A549 (cell line): ENCODE measurements around the gene FRY. TPM values are rescaled to one million over a fixed set of nuclear protein-coding genes. Genes with fewer than 3 reads are reported as not detected.

Experiments used
- ATAC-seq, 2 experiments: fragments of 200-7000 bp in 1 of 2; fragments of >200 bp in 1 of 2; cut with Nextera tagmentation in 1 of 2; cut with Tn5 transposase in 1 of 2; 3 replicates each; pipeline versions ENCODE4 v1.8.0 to v1.9.1; 2018 to 2020; ENCODE audit warnings: mild to moderate bottlenecking in 1 of 2, moderate library complexity in 1 of 2
- CTCF ChIA-PET: fragments of 300-600 bp; sonication (Branson Sonifier 250); formaldehyde crosslinking; extraction: SDS; loops from one replicate; lab custom pipeline; 2021; ENCODE audit warnings: antibody characterized with exemption, inconsistent platforms; lab: Yijun Ruan, JAX
- POLR2A ChIA-PET: fragments of 350-600 bp; formaldehyde crosslinking; extraction: SDS; loops from one replicate; lab custom pipeline; 2021; ENCODE audit warnings: antibody characterized with exemption, inconsistent platforms; lab: Yijun Ruan, JAX
- DNase-seq, 2 experiments: peaks; one replicate each; pipeline versions ENCODE4 v3.0.0 to v3.0.0-alpha.2; 2011 to 2016; ENCODE audit warnings: low read depth in 1 of 2, low spot score in 1 of 2
- FAIRE-seq: peaks from 2 replicates; lab custom pipeline; 2011; peaks lifted over from hg19 to GRCh38; lab: Jason Lieb, UNC
- H3K27ac ChIP-seq, 2 experiments: fragments of >200 bp; sonication (Bioruptor Twin); formaldehyde crosslinking; 3 replicates each; pipeline ENCODE4 v1.5.1; 2016 to 2017
- H3K4me1 ChIP-seq: fragments of >200 bp; sonication (Bioruptor Twin); formaldehyde crosslinking; 3 replicates; pipeline ENCODE4 v1.6.1; 2016
- H3K4me2 ChIP-seq: fragments of >200 bp; sonication (Bioruptor Twin); formaldehyde crosslinking; 3 replicates; pipeline ENCODE4 v1.6.1; 2016
- H3K4me3 ChIP-seq: fragments of >200 bp; sonication (Bioruptor Twin); formaldehyde crosslinking; 3 replicates; pipeline ENCODE4 v1.5.1; 2016
- H3K9me3 ChIP-seq: fragments of >200 bp; sonication (Bioruptor Twin); formaldehyde crosslinking; 3 replicates; pipeline ENCODE4 v1.6.1; 2016
- BCL3 ChIP-seq: fragments of >200 bp; sonication (Bioruptor Twin); formaldehyde crosslinking; IDR thresholded peaks from 3 replicates; pipeline ENCODE4 v1.6.1; 2016
- CBX2 ChIP-seq: fragments of 200-600 bp; sonication (generic); IDR thresholded peaks from 2 replicates; pipeline ENCODE4 v1.6.1; 2016; ENCODE audit warnings: low read depth, mild to moderate bottlenecking, borderline replicate concordance
- CEBPB ChIP-seq, 2 experiments: fragments of >200 bp in 1 of 2; sonication (Bioruptor Twin) in 1 of 2; formaldehyde crosslinking in 1 of 2; IDR thresholded peaks; 2 replicates each; pipeline ENCODE4 v1.6.1; 2012 to 2016
- CHD4 ChIP-seq: fragments of 200-600 bp; sonication (generic); IDR thresholded peaks from 2 replicates; pipeline ENCODE4 v1.6.1; 2016; ENCODE audit warnings: antibody characterized with exemption, mild to moderate bottlenecking, borderline replicate concordance
- EP300 ChIP-seq, 2 experiments: fragments of >200 bp; sonication (Bioruptor Twin); formaldehyde crosslinking; IDR thresholded peaks; 2 replicates in 1 of 2; 3 replicates in 1 of 2; pipeline ENCODE4 v1.6.1; 2016 to 2017
- FOSL2 ChIP-seq, 2 experiments: fragments of 450-650 bp in 1 of 2; fragments of >200 bp in 1 of 2; sonication (Bioruptor Twin) in 1 of 2; formaldehyde crosslinking; IDR thresholded peaks; 2 replicates each; pipeline versions ENCODE4 v1.5.0 to v1.6.1; 2016 to 2020; ENCODE audit warnings: mild to moderate bottlenecking in 1 of 2, moderate library complexity in 1 of 2
- HDAC2 ChIP-seq: fragments of 200-600 bp; sonication (generic); IDR thresholded peaks from 2 replicates; pipeline ENCODE4 v1.6.1; 2016
- HEYL ChIP-seq: fragments of 250-450 bp; sonication (Bioruptor Pico); IDR thresholded peaks from 2 replicates; pipeline ENCODE4 v1.8.0; 2021; ENCODE audit warnings: mild to moderate bottlenecking, moderate library complexity
- HMGXB4 ChIP-seq: fragments of 250-450 bp; sonication (Bioruptor Pico); IDR thresholded peaks from 2 replicates; pipeline ENCODE4 v1.5.0; 2021; ENCODE audit warnings: mild to moderate bottlenecking, moderate library complexity, borderline replicate concordance
- HOXB13 ChIP-seq: fragments of 250-450 bp; sonication (Bioruptor Pico); IDR thresholded peaks from 2 replicates; pipeline ENCODE4 v1.5.0; 2020; ENCODE audit warnings: low read depth, mild to moderate bottlenecking, moderate library complexity
- HOXB5 ChIP-seq: fragments of 250-450 bp; sonication (Bioruptor Pico); IDR thresholded peaks from 2 replicates; pipeline ENCODE4 v1.5.0; 2020; ENCODE audit warnings: mild to moderate bottlenecking, moderate library complexity
- JUN ChIP-seq, 2 experiments: fragments of >200 bp; sonication (Bioruptor Twin); formaldehyde crosslinking; IDR thresholded peaks; 2 replicates in 1 of 2; 3 replicates in 1 of 2; pipeline ENCODE4 v1.6.1; 2016 to 2017
- JUNB ChIP-seq: fragments of >200 bp; sonication (Bioruptor Twin); formaldehyde crosslinking; IDR thresholded peaks from 2 replicates; pipeline ENCODE4 v1.6.1; 2016
- MAFK ChIP-seq: fragments of 450-650 bp; IDR thresholded peaks from 2 replicates; pipeline ENCODE4 v1.6.1; 2014; ENCODE audit not compliant: partially characterized antibody
- MAX ChIP-seq: IDR thresholded peaks from 2 replicates; pipeline ENCODE4 v1.6.1; 2012
- PBX3 ChIP-seq: IDR thresholded peaks from 2 replicates; pipeline ENCODE4 v1.6.1; 2012
- PHF8 ChIP-seq: fragments of 200-600 bp; sonication (generic); IDR thresholded peaks from 2 replicates; pipeline ENCODE4 v1.6.1; 2016; ENCODE audit warnings: low read depth, mild to moderate bottlenecking, antibody characterized with exemption, moderate library complexity, borderline replicate concordance
- POLR2AphosphoS2 ChIP-seq: conservative IDR thresholded peaks from 2 replicates; pipeline ENCODE4 v1.6.1; 2012; ENCODE audit warnings: low read length, improper control_type of control experiment, inconsistent platforms
- RARB ChIP-seq: fragments of 250-450 bp; sonication (Bioruptor Pico); IDR thresholded peaks from 2 replicates; pipeline ENCODE4 v1.8.0; 2021; ENCODE audit warnings: mild to moderate bottlenecking, moderate library complexity
- RCOR1 ChIP-seq: fragments of 150-350 bp; IDR thresholded peaks from 2 replicates; pipeline ENCODE4 v1.6.1; 2014; ENCODE audit warnings: antibody characterized with exemption, low read length, low read depth
- RFX5 ChIP-seq: fragments of 450-650 bp; IDR thresholded peaks from 2 replicates; pipeline ENCODE4 v1.7.1; 2014; ENCODE audit warnings: antibody characterized with exemption, mild to moderate bottlenecking, moderate library complexity
- RNF2 ChIP-seq: fragments of 200-600 bp; sonication (generic); IDR thresholded peaks from 2 replicates; pipeline ENCODE4 v1.6.1; 2016; ENCODE audit warnings: low read depth, mild to moderate bottlenecking, antibody characterized with exemption, moderate library complexity, borderline replicate concordance
- SREBF2 ChIP-seq: fragments of 450-650 bp; IDR thresholded peaks from 2 replicates; pipeline ENCODE4 v1.6.1; 2014; ENCODE audit warnings: mild to moderate bottlenecking, moderate library complexity
- TFCP2L1 ChIP-seq: fragments of 250-450 bp; sonication (Bioruptor Pico); IDR thresholded peaks from 2 replicates; pipeline ENCODE4 v1.5.0; 2021; ENCODE audit warnings: mild to moderate bottlenecking
- TP53 ChIP-seq: fragments of 250-450 bp; sonication (Bioruptor Pico); IDR thresholded peaks from 2 replicates; pipeline ENCODE4 v1.5.0; 2021; ENCODE audit warnings: mild to moderate bottlenecking, moderate library complexity
- ZC3H11A ChIP-seq: fragments of 450-650 bp; IDR thresholded peaks from 2 replicates; pipeline ENCODE4 v1.6.1; 2014; ENCODE audit warnings: antibody characterized with exemption, mild to moderate bottlenecking
- ZNF302 ChIP-seq: fragments of 250-450 bp; sonication (Bioruptor Pico); IDR thresholded peaks from 2 replicates; pipeline ENCODE4 v1.9.0; 2021; ENCODE audit warnings: inconsistent platforms, mild to moderate bottlenecking, moderate library complexity
- WGBS: methylation state at CpG from one replicate; pipeline ENCODE4 v1.1.6; 2017; ENCODE audit errors: missing lambda C conversion rate; 5-methylcytosine and 5-hydroxymethylcytosine counted together
- polyA plus RNA-seq, 4 experiments: library from polyadenylated mRNA; depleted of rRNA in 3 of 4; stranded (reverse); fragments of >200 nt; fragmentation: RNase III in 1 of 4; extraction: RNeasy Plus Mini Kit Qiagen cat#74134 plus additional on column Dnase treatment in 1 of 4; gene quantifications; 2 replicates in 3 of 4; 3 replicates in 1 of 4; pipeline ENCODE4 v1.2.3, GENCODE V29; 2011 to 2017

Gene FRY
- polyA plus RNA-seq, 2 of the 4 experiments (the other 2 are of a cell fraction), result 0.08 to 0.26 TPM

GRCh38 chr13:32222046-32222676 lies 190.6 kb downstream of the FRY start:
- POLR2A ChIA-PET, result no interaction called here
- CTCF ChIA-PET, result no interaction called here
- no peaks in the 10 kb centered on the region for H3K4me1 ChIP-seq

GRCh38 chr13:32224916-32225315 lies 193.3 kb downstream of the FRY start:
- no peak for TF ChIP-seq MAX
- no peak for TF ChIP-seq HOXB13 (CRISPR knock-in tag)
- TF ChIP-seq HOXB5 (CRISPR knock-in tag), result no peak
- no peak for TF ChIP-seq RFX5
- TF ChIP-seq EP300 (IDR thresholded peaks at IDR 0.05), result no peak
- TF ChIP-seq JUNB, result no peak
- no peak for TF ChIP-seq ZC3H11A
- TF ChIP-seq HMGXB4 (CRISPR knock-in tag), result no peak
- TF ChIP-seq POLR2AphosphoS2, result no peak
- TF ChIP-seq BCL3, result no peak
- TF ChIP-seq PHF8, result no peak
- no peak for TF ChIP-seq ZNF302 (CRISPR knock-in tag)
- no peak for TF ChIP-seq JUN (IDR thresholded peaks at IDR 0.05)
- TF ChIP-seq HEYL, result no peak
- H3K27ac ChIP-seq, result no peak overlapping the region
- FAIRE-seq (no peak), ATAC-seq (no peak), DNase-seq (no peak)
- H3K4me1 ChIP-seq, result no peaks in the 10 kb centered on the region
- H3K4me2 ChIP-seq, result no peak overlapping the region
- no peak overlapping the region for H3K4me3 ChIP-seq
- ChIA-PET POLR2A (no interaction called here), CTCF (no interaction called here)
- no peaks in the 10 kb centered on the region for H3K9me3 ChIP-seq
- WGBS, result 77% methylated on average over 5 of the region's 5 CpGs

More at GRCh38 chr13:32222046-32222676, 190.6 kb downstream of the FRY start:
- 84% methylated on average over 6 of the region's 6 CpGs for WGBS
- ATAC-seq (no peak), FAIRE-seq (no peak), DNase-seq (no peak)
- no peak overlapping the region for H3K4me3 ChIP-seq
- no peaks in the 10 kb centered on the region for H3K9me3 ChIP-seq
- H3K27ac ChIP-seq, result no peak overlapping the region
- TF ChIP-seq MAX (no peak), POLR2AphosphoS2 (no peak)
- H3K4me2 ChIP-seq, result no peak overlapping the region

GRCh38 chr13:32225481-32225931 lies 193.9 kb downstream of the FRY start:
- no peak overlapping the region for H3K4me2 ChIP-seq
- CTCF ChIA-PET, result no interaction called here
- DNase-seq (no peak), FAIRE-seq (no peak), ATAC-seq (no peak)
- WGBS, result 56% methylated on average over 5 of the region's 5 CpGs
- TF ChIP-seq MAX (no peak), EP300 (IDR thresholded peaks at IDR 0.05) (no peak), RCOR1 (no peak), HDAC2 (no peak), HMGXB4 (CRISPR knock-in tag) (no peak), TP53 (CRISPR knock-in tag) (no peak), RNF2 (no peak), RARB (no peak), JUN (IDR thresholded peaks at IDR 0.05) (no peak), CEBPB (IDR thresholded peaks at IDR 0.05) (no peak), CHD4 (no peak), TFCP2L1 (CRISPR knock-in tag) (no peak), ZNF302 (CRISPR knock-in tag) (no peak), MAFK (no peak), FOSL2 (IDR thresholded peaks at IDR 0.05) (no peak), FOSL2 (CRISPR knock-in tag; IDR thresholded peaks at IDR 0.05) (no peak), PBX3 (no peak), CBX2 (no peak), SREBF2 (no peak)
- no peaks in the 10 kb centered on the region for H3K9me3 ChIP-seq
- H3K4me1 ChIP-seq, result no peaks in the 10 kb centered on the region
- H3K27ac ChIP-seq, result no peak overlapping the region
- POLR2A ChIA-PET, result no interaction called here
- H3K4me3 ChIP-seq, result no peak overlapping the region
